HCT116 (cell line): ENCODE data around the gene ERLEC1. TPM values are rescaled to one million over a fixed set of nuclear protein-coding genes. Genes with fewer than 3 reads are reported as not detected.
"Not testable (repeated sequence)": the region's sequence is repeated elsewhere in the genome, so short reads cannot be mapped to it uniquely, and the experiment has no call there.

ENCODE experiments used
- ATAC-seq: fragments of 200-7000 bp; cut with Tn5 transposase; 2 replicates; pipeline ENCODE4 v1.9.1; 2020; ENCODE audit warnings: mild to moderate bottlenecking, moderate library complexity
- BruUV-seq: library from RNA; stranded (reverse); fragments of 400-500 nt; replicated peaks from 2 replicates; lab custom pipeline; 2021; lab: Mats Ljungman, UMichigan
- CTCF ChIA-PET: fragments of 300-600 bp; sonication (Branson Sonifier 250); formaldehyde crosslinking; loops from one replicate; lab custom pipeline; 2021; ENCODE audit warnings: antibody characterized with exemption; lab: Charles Lee
- POLR2A ChIA-PET: fragments of 300-600, 350-600 bp; sonication (Branson Sonifier 250); formaldehyde crosslinking; loops from one replicate; lab custom pipeline; 2021; ENCODE audit warnings: antibody characterized with exemption; lab: Charles Lee
- RAD21 ChIA-PET, 2 experiments: fragments of 300-600 bp; sonication (Branson Sonifier 250); formaldehyde crosslinking; loops; one replicate each; lab custom pipeline; 2023; ENCODE audit warnings: low total read pairs in 2 of 2; ENCODE audit not compliant: uncharacterized antibody in 2 of 2, unreplicated experiment in 2 of 2, low non-redundant PET in 1 of 2; lab: Charles Lee
- DNase-seq: peaks from one replicate; pipeline ENCODE4 v3.0.0-alpha.2; 2010; ENCODE audit warnings: low read depth, low spot score
- H2AFZ ChIP-seq: fragments of 200-600 bp; shearing (Covaris generic), sonication (generic); 2 replicates; pipeline ENCODE4 v1.6.1; 2017; ENCODE audit warnings: low read depth, mixed run types, mixed read lengths, antibody characterized with exemption, low read length; ENCODE audit not compliant: poor library complexity, severe bottlenecking
- H3K27ac ChIP-seq: 2 replicates; pipeline ENCODE4 v1.5.1; 2012; ENCODE audit warnings: low read depth, low read length
- H3K27me3 ChIP-seq: fragments of 200-600 bp; sonication (generic); 2 replicates; pipeline ENCODE4 v1.6.1; 2016; ENCODE audit warnings: mixed run types, low read length, mixed read lengths; ENCODE audit not compliant: insufficient read depth
- H3K36me3 ChIP-seq, 2 experiments: fragments of 200-500 bp in 1 of 2; fragments of 200-600 bp in 1 of 2; sonication (Bioruptor generic) in 1 of 2; sonication (generic) in 1 of 2; 2 replicates each; pipeline versions ENCODE4 v1.5.1 to v1.6.1; 2014 to 2016; ENCODE audit warnings: low read length in 2 of 2, inconsistent platforms in 1 of 2, mixed read lengths in 1 of 2, mixed run types in 1 of 2; ENCODE audit not compliant: insufficient read depth in 2 of 2, control insufficient read depth in 1 of 2
- H3K4me1 ChIP-seq, 2 experiments: fragments of 200-600 bp in 1 of 2; sonication (generic) in 1 of 2; 2 replicates each; pipeline versions ENCODE4 v1.5.1 to v1.6.1; 2012 to 2017; ENCODE audit warnings: low read length in 2 of 2, inconsistent platforms in 1 of 2, mild to moderate bottlenecking in 1 of 2, mixed read lengths in 1 of 2, mixed run types in 1 of 2, moderate library complexity in 1 of 2; ENCODE audit not compliant: insufficient read depth in 2 of 2, control insufficient read depth in 1 of 2
- H3K4me2 ChIP-seq: fragments of 200-600 bp; sonication (generic); 2 replicates; pipeline ENCODE4 v1.6.1; 2017; ENCODE audit warnings: mixed run types, low read length, mixed read lengths
- H3K4me3 ChIP-seq, 2 experiments: fragments of 200-600 bp in 1 of 2; sonication (generic) in 1 of 2; replicated peaks in 1 of 2; 2 replicates each; pipeline ENCODE4 v1.5.1; 2011 to 2016; ENCODE audit warnings: low read length in 2 of 2, control low read depth in 1 of 2, low read depth in 1 of 2, mild to moderate bottlenecking in 1 of 2, mixed read lengths in 1 of 2, mixed run types in 1 of 2
- H3K79me2 ChIP-seq: fragments of 200-600 bp; sonication (generic); 2 replicates; pipeline ENCODE4 v1.6.1; 2017; ENCODE audit warnings: mild to moderate bottlenecking, mixed run types, low read length, moderate library complexity, mixed read lengths; ENCODE audit not compliant: insufficient read depth
- H3K9ac ChIP-seq: fragments of 200-600 bp; sonication (generic); 2 replicates; pipeline ENCODE4 v1.6.1; 2016; ENCODE audit warnings: low read length, mixed read lengths
- H3K9me2 ChIP-seq: fragments of 200-600 bp; sonication (generic), shearing (Covaris generic); 2 replicates; pipeline ENCODE4 v1.6.1; 2017; ENCODE audit warnings: mixed run types, mild to moderate bottlenecking, moderate library complexity; ENCODE audit not compliant: insufficient read depth
- H3K9me3 ChIP-seq, 2 experiments: fragments of 200-500 bp in 1 of 2; fragments of 200-600 bp in 1 of 2; sonication (Bioruptor generic) in 1 of 2; sonication (generic) in 1 of 2; 2 replicates each; pipeline ENCODE4 v1.6.1; 2014 to 2017; ENCODE audit warnings: low read length in 2 of 2, mixed read lengths in 2 of 2, inconsistent platforms in 1 of 2, low read depth in 1 of 2, mild to moderate bottlenecking in 1 of 2, mixed run types in 1 of 2, moderate library complexity in 1 of 2; ENCODE audit not compliant: control insufficient read depth in 1 of 2, insufficient read depth in 1 of 2
- H4K20me1 ChIP-seq: fragments of 200-600 bp; sonication (generic), shearing (Covaris generic); 2 replicates; pipeline ENCODE4 v1.6.1; 2017; ENCODE audit warnings: mixed run types, mild to moderate bottlenecking, moderate library complexity; ENCODE audit not compliant: insufficient read depth
- ATF3 ChIP-seq: IDR thresholded peaks from 2 replicates; pipeline ENCODE4 v1.6.1; 2012
- CBX3 ChIP-seq: IDR thresholded peaks from 2 replicates; pipeline ENCODE4 v1.6.1; 2012; ENCODE audit warnings: low read depth
- CTCF ChIP-seq, 3 experiments: fragments of 200-600 bp in 1 of 3; sonication (generic) in 1 of 3; IDR thresholded peaks in 2 of 3; conservative IDR thresholded peaks in 1 of 3; 2 replicates each; pipeline ENCODE4 v1.5.1; 2012 to 2017; ENCODE audit warnings: low read depth in 2 of 3, low read length in 2 of 3, antibody characterized with exemption in 1 of 3, borderline replicate concordance in 1 of 3, control low read depth in 1 of 3, mild to moderate bottlenecking in 1 of 3, mixed read lengths in 1 of 3, mixed run types in 1 of 3, moderate library complexity in 1 of 3; ENCODE audit not compliant: insufficient read depth in 1 of 3
- EGR1 ChIP-seq: IDR thresholded peaks from 2 replicates; pipeline ENCODE4 v1.6.1; 2012; ENCODE audit warnings: low read depth
- ELF1 ChIP-seq: IDR thresholded peaks from 2 replicates; pipeline ENCODE4 v1.6.1; 2012; ENCODE audit warnings: low read depth, borderline replicate concordance
- EZH2phosphoT487 ChIP-seq: fragments of 200-600 bp; IDR thresholded peaks from 2 replicates; pipeline ENCODE4 v1.6.1; 2018; ENCODE audit warnings: antibody characterized with exemption, borderline replicate concordance
- JUND ChIP-seq: IDR thresholded peaks from 2 replicates; pipeline ENCODE4 v1.6.1; 2012
- MAX ChIP-seq: IDR thresholded peaks from 2 replicates; pipeline ENCODE4 v1.6.1; 2012
- POLR2A ChIP-seq: IDR thresholded peaks from 2 replicates; pipeline ENCODE4 v1.7.0; 2011; ENCODE audit warnings: borderline replicate concordance; ENCODE audit not compliant: insufficient read depth, insufficient read length; ENCODE audit errors: extremely low read depth
- POLR2AphosphoS5 ChIP-seq: IDR thresholded peaks from 2 replicates; pipeline ENCODE4 v1.6.1; 2011; ENCODE audit warnings: mild to moderate bottlenecking, low read depth, low read length, moderate library complexity
- SIN3A ChIP-seq: IDR thresholded peaks from 2 replicates; pipeline ENCODE4 v1.6.1; 2012; ENCODE audit warnings: low read depth
- SP1 ChIP-seq: IDR thresholded peaks from 2 replicates; pipeline ENCODE4 v1.6.1; 2012; ENCODE audit warnings: low read depth
- TCF7L2 ChIP-seq: IDR thresholded peaks from 2 replicates; pipeline ENCODE4 v1.7.0; 2011; ENCODE audit warnings: borderline replicate concordance, inconsistent platforms; ENCODE audit not compliant: insufficient read depth, insufficient read length; ENCODE audit errors: extremely low read depth
- YY1 ChIP-seq: IDR thresholded peaks from 2 replicates; pipeline ENCODE4 v1.6.1; 2011; ENCODE audit warnings: low read length, low read depth, moderate library complexity, mild to moderate bottlenecking; ENCODE audit not compliant: insufficient replicate concordance; ENCODE audit errors: extremely low read depth
- ZBTB33 ChIP-seq: IDR thresholded peaks from 2 replicates; pipeline ENCODE4 v1.6.1; 2011; ENCODE audit warnings: mild to moderate bottlenecking, low read length, moderate library complexity; ENCODE audit not compliant: insufficient replicate concordance; ENCODE audit errors: extremely low read depth
- ZFX ChIP-seq: fragments of 450-650 bp; IDR thresholded peaks from 2 replicates; pipeline ENCODE4 v1.6.1; 2017
- intact Hi-C: fragments of 100-400 bp; cut with micrococcal nuclease; formaldehyde crosslinking; loops from 2 replicates; pipeline ENCODE4 v1.10.0; 2022
- total RNA-seq: library from RNA; stranded (reverse); gene quantifications from one replicate; pipeline ENCODE4 v1.2.1, GENCODE V29; 2021; ENCODE audit not compliant: unreplicated experiment

The ERLEC1 gene
- total RNA-seq, 1 experiment from 2014 or later, result 26.9 TPM

GRCh38 chr2:53829273-53829979 lies 42.6 kb downstream of the ERLEC1 start:
- CTCF ChIA-PET, result no interaction called here
- intact Hi-C loops, result no loop called here
- RAD21 ChIA-PET, result no interaction called here
- no peaks in the 10 kb centered on the region for H3K79me2 ChIP-seq
- no TSS peak for BruUV-seq
- H3K9me3 ChIP-seq, result no peaks in the 10 kb centered on the region
- TF ChIP-seq POLR2A (no peak), ZBTB33 (no peak), CBX3 (no peak), ZFX (no peak), SIN3A (no peak), POLR2AphosphoS5 (no peak), EGR1 (no peak), ATF3 (no peak), MAX (no peak), TCF7L2 (no peak), EZH2phosphoT487 (no peak), JUND (no peak), ELF1 (no peak), YY1 (no peak), SP1 (no peak), CTCF (IDR thresholded peaks at IDR 0.05 in 2 of 3, conservative IDR thresholded peaks at IDR 0.05 in 1 of 3; ENCODE audit: borderline replicate concordance in 1 of 3, insufficient read depth in 1 of 3, low read depth in 2 of 3, low read length in 2 of 3) (no peak)
- H3K4me1 ChIP-seq, result no peaks in the 10 kb centered on the region
- no peak for ATAC-seq
- no peaks in the 10 kb centered on the region for H3K9me2 ChIP-seq
- no peak overlapping the region for H2AFZ ChIP-seq
- no peak for DNase-seq
- no peak overlapping the region for H3K9ac ChIP-seq
- H3K4me2 ChIP-seq, result no peak overlapping the region
- no peak overlapping the region for H3K27ac ChIP-seq
- no peaks in the 10 kb centered on the region for H4K20me1 ChIP-seq
- no peaks in the 10 kb centered on the region for H3K36me3 ChIP-seq
- POLR2A ChIA-PET, result interaction anchor here (0.7 kb wide), 1 partner anchor 39 kb away, joined by 3 read pairs; no protein-coding TSS in a partner anchor
- H3K4me3 ChIP-seq, result no peak overlapping the region
- H3K27me3 ChIP-seq, result no peaks in the 10 kb centered on the region

GRCh38 chr2:53829980-53830290 lies 43.1 kb downstream of the ERLEC1 start:
- H3K4me3 ChIP-seq, RAD21 ChIA-PET, ATAC-seq, H3K4me2 ChIP-seq, H3K4me1 ChIP-seq, H3K9me2 ChIP-seq, H3K9me3 ChIP-seq, intact Hi-C loops, BruUV-seq, H4K20me1 ChIP-seq, H3K27me3 ChIP-seq, H2AFZ ChIP-seq, H3K9ac ChIP-seq, H3K36me3 ChIP-seq, H3K79me2 ChIP-seq, DNase-seq, CTCF ChIA-PET, H3K27ac ChIP-seq: not testable (repeated sequence)
- POLR2A ChIA-PET, result interaction anchor here (0.7 kb wide), 1 partner anchor 39 kb away, joined by 3 read pairs; no protein-coding TSS in a partner anchor
